ENCODE data around the gene COQ9.

GRCh38 chr16:57473906-57474305, 26.6 kb downstream of the COQ9 start:
- TF ChIP-seq ZNF274 (IDR thresholded peaks at IDR 0.05; ENCODE audit: low read depth, low read length) (no peak), YY1 (IDR thresholded peaks at IDR 0.05; ENCODE audit: insufficient read depth, insufficient read length) (no peak)

Measured in NT2/D1 (cell line).